Measurements from ENCODE around the gene MYDGF.

GRCh38 chr19:4719499-4719866 is 49.3 kb upstream of the MYDGF start:
- TF ChIP-seq, protein P1, sequence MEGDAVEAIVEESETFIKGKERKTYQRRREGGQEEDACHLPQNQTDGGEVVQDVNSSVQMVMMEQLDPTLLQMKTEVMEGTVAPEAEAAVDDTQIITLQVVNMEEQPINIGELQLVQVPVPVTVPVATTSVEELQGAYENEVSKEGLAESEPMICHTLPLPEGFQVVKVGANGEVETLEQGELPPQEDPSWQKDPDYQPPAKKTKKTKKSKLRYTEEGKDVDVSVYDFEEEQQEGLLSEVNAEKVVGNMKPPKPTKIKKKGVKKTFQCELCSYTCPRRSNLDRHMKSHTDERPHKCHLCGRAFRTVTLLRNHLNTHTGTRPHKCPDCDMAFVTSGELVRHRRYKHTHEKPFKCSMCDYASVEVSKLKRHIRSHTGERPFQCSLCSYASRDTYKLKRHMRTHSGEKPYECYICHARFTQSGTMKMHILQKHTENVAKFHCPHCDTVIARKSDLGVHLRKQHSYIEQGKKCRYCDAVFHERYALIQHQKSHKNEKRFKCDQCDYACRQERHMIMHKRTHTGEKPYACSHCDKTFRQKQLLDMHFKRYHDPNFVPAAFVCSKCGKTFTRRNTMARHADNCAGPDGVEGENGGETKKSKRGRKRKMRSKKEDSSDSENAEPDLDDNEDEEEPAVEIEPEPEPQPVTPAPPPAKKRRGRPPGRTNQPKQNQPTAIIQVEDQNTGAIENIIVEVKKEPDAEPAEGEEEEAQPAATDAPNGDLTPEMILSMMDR (conservative IDR thresholded peaks at IDR 0.05), result no peak
- no peak for TF ChIP-seq ZFX (IDR thresholded peaks at IDR 0.05)

All from C4-2B (cell line).